Activated B cell treated with CpG ODN at 0.5 μM for 24 hours (primary cell): ENCODE results near the gene COL19A1. TPM values are rescaled to one million over a fixed set of nuclear protein-coding genes. Genes with fewer than 3 reads are reported as not detected.

Experiments
- ATAC-seq: fragments of 200-7000 bp; cut with Tn5 transposase; one replicate; pipeline ENCODE4 v1.10.0; 2021; ENCODE audit warnings: low read depth, mild to moderate bottlenecking, moderate library complexity
- CTCF ChIA-PET: fragments of 350-600 bp; sonication (Branson Sonifier 250); formaldehyde crosslinking; loops from one replicate; lab custom pipeline; 2021; ENCODE audit warnings: antibody characterized with exemption; lab: Charles Lee
- POLR2A ChIA-PET: fragments of 350-600 bp; sonication (Branson Sonifier 250); formaldehyde crosslinking; loops from one replicate; lab custom pipeline; 2021; ENCODE audit warnings: antibody characterized with exemption; lab: Charles Lee
- DNase-seq: peaks from one replicate; pipeline ENCODE4 v3.0.0; 2022
- H3K27ac Mint-ChIP-seq: one replicate; pipeline ENCODE4 v1.8.0; 2020; ENCODE audit warnings: mixed read lengths
- H3K27me3 Mint-ChIP-seq: one replicate; pipeline ENCODE4 v1.8.0; 2021; ENCODE audit warnings: mixed read lengths
- H3K36me3 Mint-ChIP-seq: one replicate; pipeline ENCODE4 v1.8.0; 2021; ENCODE audit warnings: low read depth, mixed read lengths
- H3K4me1 Mint-ChIP-seq: one replicate; pipeline ENCODE4 v1.8.0; 2021; ENCODE audit warnings: mixed read lengths
- H3K4me3 Mint-ChIP-seq: one replicate; pipeline ENCODE4 v1.8.0; 2020; ENCODE audit warnings: mild to moderate bottlenecking, mixed read lengths
- H3K9me3 Mint-ChIP-seq: one replicate; pipeline ENCODE4 v1.8.0; 2020; ENCODE audit warnings: mixed read lengths
- intact Hi-C: fragments of 100-400 bp; cut with micrococcal nuclease; formaldehyde crosslinking; loops from one replicate; pipeline ENCODE4 v1.15.1; 2024
- total RNA-seq: library from RNA; stranded (reverse); gene quantifications from 2 replicates; pipeline ENCODE4 v1.2.3, GENCODE V29; 2022
- TF ChIP-seq, protein P1 (sequence below): fragments of 200-600 bp; IDR thresholded peaks from one replicate; pipeline ENCODE4 v1.8.0; 2022; ENCODE audit warnings: antibody characterized with exemption, mild to moderate bottlenecking

COL19A1 gene
- total RNA-seq, 1 donor from 2014 or later, result 54.4 TPM

GRCh38 chr6:70225055-70225454 is 358.7 kb downstream of the COL19A1 start:
- no peaks in the 10 kb centered on the region for H3K36me3 Mint-ChIP-seq
- H3K27ac Mint-ChIP-seq, result no peak overlapping the region
- POLR2A ChIA-PET, result no interaction called here
- H3K27me3 Mint-ChIP-seq, result peaks cover 7% of the 10 kb centered on the region
- DNase-seq (no peak), ATAC-seq (no peak)
- CTCF ChIA-PET, result no interaction called here
- H3K9me3 Mint-ChIP-seq, result no peaks in the 10 kb centered on the region
- intact Hi-C loops, result no loop called here
- TF ChIP-seq, protein P1, sequence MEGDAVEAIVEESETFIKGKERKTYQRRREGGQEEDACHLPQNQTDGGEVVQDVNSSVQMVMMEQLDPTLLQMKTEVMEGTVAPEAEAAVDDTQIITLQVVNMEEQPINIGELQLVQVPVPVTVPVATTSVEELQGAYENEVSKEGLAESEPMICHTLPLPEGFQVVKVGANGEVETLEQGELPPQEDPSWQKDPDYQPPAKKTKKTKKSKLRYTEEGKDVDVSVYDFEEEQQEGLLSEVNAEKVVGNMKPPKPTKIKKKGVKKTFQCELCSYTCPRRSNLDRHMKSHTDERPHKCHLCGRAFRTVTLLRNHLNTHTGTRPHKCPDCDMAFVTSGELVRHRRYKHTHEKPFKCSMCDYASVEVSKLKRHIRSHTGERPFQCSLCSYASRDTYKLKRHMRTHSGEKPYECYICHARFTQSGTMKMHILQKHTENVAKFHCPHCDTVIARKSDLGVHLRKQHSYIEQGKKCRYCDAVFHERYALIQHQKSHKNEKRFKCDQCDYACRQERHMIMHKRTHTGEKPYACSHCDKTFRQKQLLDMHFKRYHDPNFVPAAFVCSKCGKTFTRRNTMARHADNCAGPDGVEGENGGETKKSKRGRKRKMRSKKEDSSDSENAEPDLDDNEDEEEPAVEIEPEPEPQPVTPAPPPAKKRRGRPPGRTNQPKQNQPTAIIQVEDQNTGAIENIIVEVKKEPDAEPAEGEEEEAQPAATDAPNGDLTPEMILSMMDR, result no peak
- H3K4me3 Mint-ChIP-seq, result no peak overlapping the region
- peaks cover 6% of the 10 kb centered on the region for H3K4me1 Mint-ChIP-seq

GRCh38 chr6:70231311-70231710 is 365.0 kb downstream of the COL19A1 start:
- Mint-ChIP-seq H3K4me3 (no peak overlapping the region), H3K27me3 (peaks cover 6% of the 10 kb centered on the region), H3K4me1 (no peaks in the 10 kb centered on the region), H3K27ac (no peak overlapping the region), H3K9me3 (no peaks in the 10 kb centered on the region), H3K36me3 (no peaks in the 10 kb centered on the region)
- ATAC-seq (no peak), DNase-seq (no peak)
- TF ChIP-seq, protein P1, result no peak
- intact Hi-C loops, result no loop called here
- ChIA-PET CTCF (interaction anchor here (4.0 kb wide), 1 partner anchor 10 kb away, joined by 25 read pairs; no protein-coding TSS in a partner anchor), POLR2A (no interaction called here)

- H3K4me3 Mint-ChIP-seq, result no peak overlapping the region
- H3K36me3 Mint-ChIP-seq, result no peaks in the 10 kb centered on the region
- H3K27ac Mint-ChIP-seq, result no peak overlapping the region
- DNase-seq (no peak), ATAC-seq (no peak)
- H3K9me3 Mint-ChIP-seq, result no peaks in the 10 kb centered on the region
- H3K4me1 Mint-ChIP-seq, result no peaks in the 10 kb centered on the region
- H3K27me3 Mint-ChIP-seq, result peaks cover 8% of the 10 kb centered on the region
- POLR2A ChIA-PET, result no interaction called here
- CTCF ChIA-PET, result no interaction called here
- TF ChIP-seq, protein P1, result no peak
- intact Hi-C loops, result no loop called here
Measured at GRCh38 chr6:70234561-70235236, 368.3 kb downstream of the COL19A1 start.

GRCh38 chr6:70236343-70236742 is 370.0 kb downstream of the COL19A1 start:
- CTCF ChIA-PET, result no interaction called here
- H3K9me3 Mint-ChIP-seq, result no peaks in the 10 kb centered on the region

DNA sequence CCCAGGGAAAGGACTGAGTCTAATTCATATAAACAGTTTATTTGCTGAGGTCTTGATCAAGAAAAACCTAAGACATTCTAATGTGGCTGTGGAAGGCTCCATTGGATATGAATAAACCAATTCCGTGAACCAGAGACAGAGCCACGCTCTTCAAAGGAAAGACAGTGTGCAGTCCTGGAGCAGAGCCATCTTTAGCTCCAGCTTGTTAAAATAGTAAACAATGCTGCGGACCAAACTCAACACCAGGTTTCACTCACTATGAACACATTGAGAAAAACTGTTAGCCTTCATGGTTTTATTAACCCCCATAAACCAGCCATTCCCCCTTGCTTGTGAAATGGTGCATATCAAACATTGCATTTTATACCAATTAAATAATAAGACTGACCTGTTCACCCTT is 374.7 kb downstream of the COL19A1 start:
- H3K36me3 Mint-ChIP-seq, result no peaks in the 10 kb centered on the region
- TF ChIP-seq, protein P1, result no peak
- H3K4me3 Mint-ChIP-seq, result no peak overlapping the region
- no peak for DNase-seq
- no peak overlapping the region for H3K27ac Mint-ChIP-seq
- CTCF ChIA-PET, result interaction anchor here (1.0 kb wide), 1 partner anchor 20 kb away, joined by 4 read pairs; no protein-coding TSS in a partner anchor
- peaks cover 6% of the 10 kb centered on the region for H3K27me3 Mint-ChIP-seq
- no peak for ATAC-seq
- intact Hi-C loops, result no loop called here
- no peaks in the 10 kb centered on the region for H3K4me1 Mint-ChIP-seq
- POLR2A ChIA-PET, result no interaction called here
- no peaks in the 10 kb centered on the region for H3K9me3 Mint-ChIP-seq

More at GRCh38 chr6:70236343-70236742, 370.0 kb downstream of the COL19A1 start:
- no peak for DNase-seq
- peaks cover 8% of the 10 kb centered on the region for H3K27me3 Mint-ChIP-seq
- no peaks in the 10 kb centered on the region for H3K36me3 Mint-ChIP-seq
- POLR2A ChIA-PET, result interaction anchor here (0.7 kb wide), 1 partner anchor 550 kb away, joined by 5 read pairs; no protein-coding TSS in a partner anchor
- no peak for ATAC-seq
- H3K4me1 Mint-ChIP-seq, result no peaks in the 10 kb centered on the region
- TF ChIP-seq, protein P1, result no peak
- H3K4me3 Mint-ChIP-seq, result no peak overlapping the region
- no peak overlapping the region for H3K27ac Mint-ChIP-seq
- intact Hi-C loops, result no loop called here
